Natural killer cell (primary cell): ENCODE data around the gene PROCA1. TPM values are rescaled to one million over a fixed set of nuclear protein-coding genes. Genes with fewer than 3 reads are reported as not detected.

Source experiments
- ATAC-seq, 3 donors: fragments of 150-1000 bp in 2 of 3; fragments of 200-7000 bp in 1 of 3; cut with Tn5 transposase; 1 replicate in 1 of 3; 2 replicates in 2 of 3; pipeline ENCODE4 v1.10.0; 2021; ENCODE audit warnings: mild to moderate bottlenecking in 2 of 3, moderate library complexity in 2 of 3
- DNase-seq, 2 donors: peaks; one replicate each; pipeline versions ENCODE4 v3.0.0 to v3.0.0-alpha.2; 2013 to 2021; ENCODE audit warnings: mixed read lengths in 1 of 2
- H3K27ac ChIP-seq: one replicate; pipeline ENCODE4 v1.5.1; 2013; ENCODE audit warnings: mild to moderate bottlenecking, low read length
- H3K27me3 ChIP-seq: one replicate; pipeline ENCODE4 v1.6.1; 2013; ENCODE audit warnings: low read length; ENCODE audit not compliant: control insufficient read depth, insufficient read depth
- H3K36me3 ChIP-seq: one replicate; pipeline ENCODE4 v1.6.1; 2013; ENCODE audit warnings: low read length; ENCODE audit not compliant: control insufficient read depth, insufficient read depth
- H3K4me1 ChIP-seq: one replicate; pipeline ENCODE4 v1.6.1; 2013; ENCODE audit warnings: low read length; ENCODE audit not compliant: control insufficient read depth, insufficient read depth
- H3K4me3 ChIP-seq: one replicate; pipeline ENCODE4 v1.5.1; 2013; ENCODE audit warnings: low read length
- H3K9me3 ChIP-seq: one replicate; pipeline ENCODE4 v1.6.1; 2013; ENCODE audit warnings: low read length; ENCODE audit not compliant: control insufficient read depth, insufficient read depth
- H3K27ac Mint-ChIP-seq, 2 donors: one replicate each; pipeline ENCODE4 v1.8.0; 2022; ENCODE audit warnings: mild to moderate bottlenecking in 2 of 2, mixed read lengths in 2 of 2, moderate library complexity in 1 of 2
- H3K27me3 Mint-ChIP-seq, 2 donors: one replicate each; pipeline ENCODE4 v1.8.0; 2022; ENCODE audit warnings: low read depth in 2 of 2, mixed read lengths in 2 of 2
- H3K36me3 Mint-ChIP-seq: one replicate; pipeline ENCODE4 v1.8.0; 2022; ENCODE audit warnings: mixed read lengths
- H3K4me1 Mint-ChIP-seq, 2 donors: one replicate each; pipeline ENCODE4 v1.8.0; 2022; ENCODE audit warnings: mixed read lengths in 2 of 2
- H3K4me3 Mint-ChIP-seq: one replicate; pipeline ENCODE4 v1.8.0; 2022; ENCODE audit warnings: mild to moderate bottlenecking, moderate library complexity, mixed read lengths
- H3K9me3 Mint-ChIP-seq, 2 donors: one replicate each; pipeline ENCODE4 v1.8.0; 2022; ENCODE audit warnings: mixed read lengths in 2 of 2
- CTCF ChIP-seq: fragments of 200-600 bp; IDR thresholded peaks from one replicate; pipeline ENCODE4 v1.8.0; 2022; ENCODE audit warnings: antibody characterized with exemption
- WGBS: methylation state at CpG from one replicate; pipeline ENCODE4 v1.1.7; 2013; ENCODE audit warnings: missing lambda C conversion rate; ENCODE audit not compliant: insufficient coverage; 5-methylcytosine and 5-hydroxymethylcytosine counted together
- intact Hi-C: fragments of 100-400 bp; cut with micrococcal nuclease; formaldehyde crosslinking; loops from one replicate; pipeline ENCODE4 v1.14.2; 2022
- total RNA-seq, 4 donors: library from RNA; stranded (reverse); fragments of 120-200 nt in 1 of 4; gene quantifications; one replicate each; pipeline versions ENCODE4 v1.2.3 to v1.2.4, GENCODE V29; 2013 to 2022

PROCA1 gene
- total RNA-seq, 3 donors from 2014 or later (not counting 1 experiment from before 2014, with no cell fraction given) = 2.3 to 5.8 (median 3.6) TPM

- Mint-ChIP-seq H3K9me3 (no peaks in the 10 kb centered on the region), H3K36me3 (no peaks in the 10 kb centered on the region), H3K4me1 (peaks cover 42 to 60% of the 10 kb centered on the region in 2 donors), H3K4me3 (peak overlapping the region; percentile 46), H3K27ac (peak overlapping the region; percentile 53 to 100), H3K27me3 (no peaks in the 10 kb centered on the region)
- no peak for DNase-seq
- intact Hi-C loops = no loop called here
- TF ChIP-seq CTCF = no peak
- no peak for ATAC-seq
- peaks cover 12% of the 10 kb centered on the region for H3K4me1 ChIP-seq
- 72% methylated on average over 2 of the region's 2 CpGs for WGBS
- peaks cover 17% of the 10 kb centered on the region for H3K36me3 ChIP-seq
- H3K4me3 ChIP-seq = no peak overlapping the region
- no peaks in the 10 kb centered on the region for H3K27me3 ChIP-seq
- no peak overlapping the region for H3K27ac ChIP-seq
- no peaks in the 10 kb centered on the region for H3K9me3 ChIP-seq
These were observed 45.7 kb downstream of the PROCA1 start for GRCh38 chr17:28665994-28666393.

- Histone ChIP-seq H3K27me3 (no peaks in the 10 kb centered on the region), H3K9me3 (no peaks in the 10 kb centered on the region), H3K4me1 (peaks cover 13% of the 10 kb centered on the region), H3K4me3 (no peak overlapping the region), H3K36me3 (peaks cover 9% of the 10 kb centered on the region), H3K27ac (no peak overlapping the region)
- peak overlapping the region; percentile 100 for H3K27ac Mint-ChIP-seq
- peaks cover 55 to 70% of the 10 kb centered on the region in 2 donors for H3K4me1 Mint-ChIP-seq
- DNase-seq = no peak
- no peak for ATAC-seq
- H3K36me3 Mint-ChIP-seq = no peaks in the 10 kb centered on the region
- no peaks in the 10 kb centered on the region for H3K9me3 Mint-ChIP-seq
- TF ChIP-seq CTCF = no peak
- intact Hi-C loops = loop anchor here (5.0 kb wide), 1 partner anchor 54 kb away; the partner anchor contains the start of genes RAB34 and RPL23A
- H3K4me3 Mint-ChIP-seq = peak overlapping the region; percentile 98
- H3K27me3 Mint-ChIP-seq = no peaks in the 10 kb centered on the region
These were observed 48.0 kb downstream of the PROCA1 start for GRCh38 chr17:28663723-28664122.

GRCh38 chr17:28662527-28662829, 49.2 kb downstream of the PROCA1 start:
- 0% methylated on average over 8 of the region's 10 CpGs for WGBS
- H3K36me3 Mint-ChIP-seq = no peaks in the 10 kb centered on the region
- TF ChIP-seq CTCF = no peak

More at GRCh38 chr17:28662527-28662829, 49.2 kb downstream of the PROCA1 start:
- Histone ChIP-seq H3K4me3 (peak overlapping the region; percentile 86), H3K36me3 (peaks cover 7% of the 10 kb centered on the region), H3K27ac (peak overlapping the region; percentile 93), H3K27me3 (no peaks in the 10 kb centered on the region), H3K9me3 (no peaks in the 10 kb centered on the region), H3K4me1 (peaks cover 10% of the 10 kb centered on the region)
- DNase-seq (no peak), ATAC-seq (no peak)
- Mint-ChIP-seq H3K27ac (peak overlapping the region; percentile 100), H3K4me3 (peak overlapping the region; percentile 98), H3K4me1 (peaks cover 55 to 58% of the 10 kb centered on the region in 2 donors), H3K27me3 (no peaks in the 10 kb centered on the region), H3K9me3 (no peaks in the 10 kb centered on the region)
- intact Hi-C loops = loop anchor here (5.0 kb wide), 1 partner anchor 55 kb away; the partner anchor contains the start of genes RAB34 and RPL23A
